B cell (primary cell): Measurements from ENCODE around the gene AGFG2. TPM values are rescaled to one million over a fixed set of nuclear protein-coding genes. Genes with fewer than 3 reads are reported as not detected.

Source experiments
- ATAC-seq: fragments of 200-7000 bp; cut with Tn5 transposase; one replicate; pipeline ENCODE4 v1.10.0; 2021; ENCODE audit warnings: low read depth, mild to moderate bottlenecking, moderate number of reproducible peaks, moderate library complexity
- CTCF ChIA-PET: fragments of 350-600 bp; sonication (Branson Sonifier 250); formaldehyde crosslinking; loops from one replicate; lab custom pipeline; 2021; ENCODE audit warnings: antibody characterized with exemption, inconsistent platforms; lab: Charles Lee
- POLR2A ChIA-PET: fragments of 350-600 bp; sonication (Branson Sonifier 250); formaldehyde crosslinking; loops from one replicate; lab custom pipeline; 2021; ENCODE audit warnings: antibody characterized with exemption; lab: Charles Lee
- DNase-seq: peaks from one replicate; pipeline ENCODE4 v3.0.0; 2013
- H2AFZ ChIP-seq: 2 replicates; pipeline ENCODE4 v1.6.1; 2012; ENCODE audit warnings: mild to moderate bottlenecking, low read depth, low read length; ENCODE audit not compliant: insufficient read depth, poor library complexity, severe bottlenecking
- H3K27ac ChIP-seq, 2 donors: 1 replicate in 1 of 2; 2 replicates in 1 of 2; pipeline ENCODE4 v1.5.1; 2012 to 2013; ENCODE audit warnings: low read length in 2 of 2, mild to moderate bottlenecking in 2 of 2, moderate library complexity in 1 of 2
- H3K27me3 ChIP-seq, 4 experiments: fragments of 200-600 bp in 1 of 4; sonication (generic) in 1 of 4; replicated peaks in 1 of 4; 1 replicate in 2 of 4; 2 replicates in 2 of 4; pipeline versions ENCODE4 v1.6.1 to v1.7.0; 2013 to 2016; ENCODE audit warnings: low read length in 3 of 4, mild to moderate bottlenecking in 2 of 4, mixed read lengths in 1 of 4, moderate library complexity in 1 of 4; ENCODE audit not compliant: insufficient read depth in 4 of 4, control insufficient read depth in 3 of 4; ENCODE audit errors: control extremely low read depth in 1 of 4
- H3K36me3 ChIP-seq, 2 experiments: replicated peaks in 1 of 2; 1 replicate in 1 of 2; 2 replicates in 1 of 2; pipeline versions ENCODE4 v1.6.1 to v1.7.1; 2013; ENCODE audit warnings: low read length in 1 of 2; ENCODE audit not compliant: insufficient read depth in 2 of 2, control insufficient read depth in 1 of 2; ENCODE audit errors: control extremely low read depth in 1 of 2, extremely low read depth in 1 of 2
- H3K4me1 ChIP-seq, 2 donors: fragments of 200-600 bp in 1 of 2; sonication (generic) in 1 of 2; 1 replicate in 1 of 2; 2 replicates in 1 of 2; pipeline versions ENCODE4 v1.5.1 to v1.6.1; 2013 to 2017; ENCODE audit warnings: low read length in 2 of 2; ENCODE audit not compliant: control insufficient read depth in 2 of 2, insufficient read depth in 2 of 2
- H3K4me2 ChIP-seq: replicated peaks from 2 replicates; pipeline ENCODE3; 2012; ENCODE audit warnings: mild to moderate bottlenecking, low read depth, low read length; ENCODE audit not compliant: poor library complexity, severe bottlenecking
- H3K4me3 ChIP-seq, 5 experiments: fragments of 200-600 bp in 1 of 5; sonication (generic) in 1 of 5; 1 replicate in 3 of 5; 2 replicates in 2 of 5; pipeline versions ENCODE4 v1.5.1 to v1.7.0; 2011 to 2016; ENCODE audit warnings: low read length in 4 of 5, mild to moderate bottlenecking in 4 of 5, low read depth in 2 of 5, control low read depth in 1 of 5, moderate library complexity in 1 of 5; ENCODE audit not compliant: insufficient read depth in 1 of 5; ENCODE audit errors: control extremely low read depth in 1 of 5, extremely low read depth in 1 of 5
- H3K79me2 ChIP-seq: fragments of 200-600 bp; sonication (generic); one replicate; pipeline ENCODE4 v1.6.0; 2016; ENCODE audit warnings: low read length; ENCODE audit not compliant: control insufficient read depth, insufficient read depth
- H3K9ac ChIP-seq: fragments of 200-600 bp; sonication (generic); 2 replicates; pipeline ENCODE4 v1.6.1; 2017; ENCODE audit warnings: mild to moderate bottlenecking, low read length, moderate library complexity
- H3K9me3 ChIP-seq, 3 donors: one replicate each; pipeline versions ENCODE4 v1.6.1 to v1.7.1; 2013; ENCODE audit warnings: low read length in 2 of 3; ENCODE audit not compliant: control insufficient read depth in 2 of 3, insufficient read depth in 1 of 3; ENCODE audit errors: control extremely low read depth in 1 of 3
- H4K20me1 ChIP-seq: 2 replicates; pipeline ENCODE4 v1.6.0; 2012; ENCODE audit warnings: mild to moderate bottlenecking, low read length; ENCODE audit not compliant: insufficient read depth, control insufficient read depth, poor library complexity, severe bottlenecking
- H3K27ac Mint-ChIP-seq: one replicate; pipeline ENCODE4 v1.8.0; 2021; ENCODE audit warnings: mixed read lengths
- H3K27me3 Mint-ChIP-seq: one replicate; pipeline ENCODE4 v1.8.0; 2021; ENCODE audit warnings: mixed read lengths
- H3K4me1 Mint-ChIP-seq: one replicate; pipeline ENCODE4 v1.8.0; 2021; ENCODE audit warnings: mixed read lengths
- H3K4me3 Mint-ChIP-seq: one replicate; pipeline ENCODE4 v1.8.0; 2021; ENCODE audit warnings: mixed read lengths
- H3K9me3 Mint-ChIP-seq: one replicate; pipeline ENCODE4 v1.8.0; 2022; ENCODE audit warnings: mixed read lengths; ENCODE audit not compliant: insufficient read depth
- CTCF ChIP-seq: fragments of 200-600 bp; IDR thresholded peaks from one replicate; pipeline ENCODE4 v1.8.0; 2022; ENCODE audit warnings: antibody characterized with exemption, mild to moderate bottlenecking
- EZH2 ChIP-seq: IDR thresholded peaks from 2 replicates; pipeline ENCODE4 v1.6.1; 2012; ENCODE audit warnings: borderline replicate concordance, low read depth, mild to moderate bottlenecking, moderate library complexity, low read length; ENCODE audit not compliant: insufficient read depth, poor library complexity, severe bottlenecking
- WGBS: methylation state at CpG from one replicate; pipeline ENCODE4 v1.1.5; 2013; ENCODE audit warnings: missing lambda C conversion rate; ENCODE audit not compliant: insufficient coverage; 5-methylcytosine and 5-hydroxymethylcytosine counted together
- intact Hi-C: fragments of 100-400 bp; cut with micrococcal nuclease; formaldehyde crosslinking; loops from one replicate; pipeline ENCODE4 v1.10.0; 2022
- polyA minus RNA-seq: library from RNA; depleted of rRNA, polyadenylated mRNA; stranded (reverse); fragments of >200 nt; gene quantifications from 2 replicates; pipeline ENCODE4 v1.2.3, GENCODE V29; 2012
- polyA plus RNA-seq: library from polyadenylated mRNA; depleted of rRNA; stranded (reverse); fragments of >200 nt; gene quantifications from 2 replicates; pipeline ENCODE4 v1.2.3, GENCODE V29; 2012
- total RNA-seq, 2 donors: library from RNA; stranded (reverse); fragments of 120-200 nt in 1 of 2; gene quantifications; 1 replicate in 1 of 2; 2 replicates in 1 of 2; pipeline versions ENCODE4 v1.2.3 to v1.2.4, GENCODE V29; 2013 to 2022

AGFG2 gene
- total RNA-seq = 11.0 and 11.6 TPM in 2 replicates
- 8.3 TPM for total RNA-seq (2013)
- polyA plus RNA-seq = 5.6 and 11.0 TPM in 2 replicates
- 14.4 and 20.2 TPM in 2 replicates for polyA minus RNA-seq

- DNase-seq (peak; percentile 100), ATAC-seq (peak; percentile 97)
- no peaks in the 10 kb centered on the region for H3K9me3 Mint-ChIP-seq
- H3K4me3 Mint-ChIP-seq = peak within 1 kb of the TSS; percentile 91
- no peak for TF ChIP-seq CTCF
- TF ChIP-seq EZH2 = no peak
- Histone ChIP-seq H3K27me3 (no peaks in the 10 kb centered on the region), H3K9ac (peak within 1 kb of the TSS; percentile 82), H3K79me2 (peaks cover 39% of the 10 kb centered on the region), H3K4me3 (peak within 1 kb of the TSS; percentile 62 to 84 (median 72)), H3K36me3 (no peaks in the 10 kb centered on the region), H3K4me1 (peaks cover 14 to 23% of the 10 kb centered on the region in 2 donors), H2AFZ (peak within 1 kb of the TSS; percentile 97), H3K27ac (peak within 1 kb of the TSS in 1 of 2 donors; percentile 42), H3K9me3 (no peaks in the 10 kb centered on the region), H3K4me2 (peak within 1 kb of the TSS; percentile 88), H4K20me1 (no peaks in the 10 kb centered on the region)
- ChIA-PET POLR2A (interaction anchor here (0.7 to 1.6 kb wide), 6 partner anchors 11 to 167 kb away, joined by 3 to 9 read pairs (median 5); partner anchors contain the start of genes FBXO24 and POP7), CTCF (interaction anchor here (0.7 to 2.9 kb wide), 6 partner anchors 11 to 153 kb away, joined by 3 to 17 read pairs (median 4); partner anchors contain the start of gene FBXO24)
- peaks cover 36% of the 10 kb centered on the region for H3K4me1 Mint-ChIP-seq
- WGBS = under 1% methylated on average over 60 of the region's 60 CpGs
- intact Hi-C loops = loop anchor here (1.0 to 2.0 kb wide), 10 partner anchors 11 to 314 kb away; partner anchors contain the start of genes FBXO24, GNB2, LRCH4 and MEPCE
- H3K27me3 Mint-ChIP-seq = no peaks in the 10 kb centered on the region
- peak within 1 kb of the TSS; percentile 76 for H3K27ac Mint-ChIP-seq
These were observed at the start of gene AGFG2 for GRCh38 chr7:100538654-100539435. Gene AGFG2 (plus strand): TSS chr7:100539203. CDS start chr7:100539347, 144 bp downstream.
